Activated effector memory CD4-positive, alpha-beta T cell treated with Interleukin-2 at 50 U/mL for 16 hours (primary cell): ENCODE measurements around the gene GAS6.

ENCODE experiments used
- DNase-seq: peaks from one replicate; pipeline ENCODE4 v3.0.0-alpha.2; 2020

Gene GAS6

GRCh38 chr13:113817860-113818691, 45.8 kb downstream of the GAS6 start:
- no peak for DNase-seq

- peak; percentile 75 for DNase-seq
These were observed 46.7 kb downstream of the GAS6 start for GRCh38 chr13:113816946-113817859.

GRCh38 chr13:113816254-113816929, 47.5 kb downstream of the GAS6 start:
- no peak for DNase-seq

GRCh38 chr13:113815151-113816058, 48.5 kb downstream of the GAS6 start:
- DNase-seq: no peak

- no peak for DNase-seq
These were observed 49.4 kb downstream of the GAS6 start for GRCh38 chr13:113814435-113814821.

- no peak for DNase-seq
These were observed 50.0 kb downstream of the GAS6 start for GRCh38 chr13:113813749-113814434.

- DNase-seq: no peak
These were observed 50.7 kb downstream of the GAS6 start for GRCh38 chr13:113813070-113813748.

- no peak for DNase-seq
These were observed 51.5 kb downstream of the GAS6 start for GRCh38 chr13:113812178-113813040.

- DNase-seq: no peak
These were observed 52.6 kb downstream of the GAS6 start for GRCh38 chr13:113811081-113811928.

- DNase-seq: no peak
These were observed 53.2 kb downstream of the GAS6 start for GRCh38 chr13:113810640-113811039.

- no peak for DNase-seq
These were observed 53.9 kb downstream of the GAS6 start for GRCh38 chr13:113809934-113810333.

GRCh38 chr13:113808058-113808834, 55.6 kb downstream of the GAS6 start:
- DNase-seq: no peak

GRCh38 chr13:113806526-113806925, 57.4 kb downstream of the GAS6 start:
- DNase-seq: no peak

- no peak for DNase-seq
These were observed 57.8 kb downstream of the GAS6 start for GRCh38 chr13:113806104-113806471.

- DNase-seq: no peak
These were observed 58.3 kb downstream of the GAS6 start for GRCh38 chr13:113805431-113806103.

- DNase-seq: no peak
These were observed 59.0 kb downstream of the GAS6 start for GRCh38 chr13:113804703-113805430.
